Measurements from ENCODE around the gene ZMYND15. TPM values are rescaled to one million over a fixed set of nuclear protein-coding genes. Genes with fewer than 3 reads are reported as not detected.

The ZMYND15 gene
- total RNA-seq, 1 experiment from 2014 or later, result 2.8 TPM

DNA sequence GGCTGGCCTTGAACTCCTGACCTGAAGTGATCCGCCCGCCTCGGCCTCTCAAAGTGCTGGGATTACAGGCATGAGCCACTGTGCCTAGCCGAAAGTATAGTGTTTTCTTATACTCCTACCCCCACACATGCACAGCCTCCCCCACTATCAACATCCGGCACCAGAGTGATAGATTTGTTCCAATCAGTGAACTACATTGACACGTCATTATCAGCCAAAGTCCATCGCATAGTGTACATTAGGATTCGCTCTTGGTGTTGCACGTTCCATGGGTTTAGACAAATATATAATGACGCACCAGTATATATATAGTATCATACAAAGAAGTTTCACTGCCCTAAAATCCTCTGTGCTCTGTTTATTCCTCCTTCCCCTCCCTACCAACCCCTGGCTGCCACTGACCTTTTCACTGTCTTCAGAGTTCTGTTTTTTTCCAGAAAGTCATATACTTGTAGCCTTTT lies 20.2 kb downstream of the ZMYND15 start:
- no peaks in the 10 kb centered on the region for H4K20me1 ChIP-seq (ENCODE audit: insufficient read depth)
- CTCF ChIA-PET, result no interaction called here
- ATAC-seq, result no peak
- no peaks in the 10 kb centered on the region for H3K4me1 ChIP-seq (ENCODE audit: control insufficient read depth in 1 of 2, insufficient read depth in 2 of 2, low read length in 2 of 2)
- TF ChIP-seq, protein P1, sequence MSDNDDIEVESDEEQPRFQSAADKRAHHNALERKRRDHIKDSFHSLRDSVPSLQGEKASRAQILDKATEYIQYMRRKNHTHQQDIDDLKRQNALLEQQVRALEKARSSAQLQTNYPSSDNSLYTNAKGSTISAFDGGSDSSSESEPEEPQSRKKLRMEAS (IDR thresholded peaks at IDR 0.05), result no peak
- no peak for TF ChIP-seq ELF1 (IDR thresholded peaks at IDR 0.05; ENCODE audit: borderline replicate concordance, low read depth)
- TF ChIP-seq, protein P2, sequence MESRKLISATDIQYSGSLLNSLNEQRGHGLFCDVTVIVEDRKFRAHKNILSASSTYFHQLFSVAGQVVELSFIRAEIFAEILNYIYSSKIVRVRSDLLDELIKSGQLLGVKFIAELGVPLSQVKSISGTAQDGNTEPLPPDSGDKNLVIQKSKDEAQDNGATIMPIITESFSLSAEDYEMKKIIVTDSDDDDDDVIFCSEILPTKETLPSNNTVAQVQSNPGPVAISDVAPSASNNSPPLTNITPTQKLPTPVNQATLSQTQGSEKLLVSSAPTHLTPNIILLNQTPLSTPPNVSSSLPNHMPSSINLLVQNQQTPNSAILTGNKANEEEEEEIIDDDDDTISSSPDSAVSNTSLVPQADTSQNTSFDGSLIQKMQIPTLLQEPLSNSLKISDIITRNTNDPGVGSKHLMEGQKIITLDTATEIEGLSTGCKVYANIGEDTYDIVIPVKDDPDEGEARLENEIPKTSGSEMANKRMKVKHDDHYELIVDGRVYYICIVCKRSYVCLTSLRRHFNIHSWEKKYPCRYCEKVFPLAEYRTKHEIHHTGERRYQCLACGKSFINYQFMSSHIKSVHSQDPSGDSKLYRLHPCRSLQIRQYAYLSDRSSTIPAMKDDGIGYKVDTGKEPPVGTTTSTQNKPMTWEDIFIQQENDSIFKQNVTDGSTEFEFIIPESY (IDR thresholded peaks at IDR 0.05; ENCODE audit: extremely low read depth, insufficient replicate concordance, low read length), result no peak
- no peak for TF ChIP-seq SIN3A (IDR thresholded peaks at IDR 0.05; ENCODE audit: low read depth)
- TF ChIP-seq SP1 (IDR thresholded peaks at IDR 0.05; ENCODE audit: low read depth), result no peak
- no peak for TF ChIP-seq YY1 (IDR thresholded peaks at IDR 0.05; ENCODE audit: extremely low read depth, insufficient replicate concordance, low read depth, low read length)
- no peak for TF ChIP-seq EZH2 (IDR thresholded peaks at IDR 0.05)
- no peak for TF ChIP-seq POLR2A (IDR thresholded peaks at IDR 0.05; ENCODE audit: borderline replicate concordance, extremely low read depth, insufficient read depth, insufficient read length)
- TF ChIP-seq POLR2AphosphoS5 (IDR thresholded peaks at IDR 0.05; ENCODE audit: low read depth, low read length), result no peak
- TF ChIP-seq, protein P3, sequence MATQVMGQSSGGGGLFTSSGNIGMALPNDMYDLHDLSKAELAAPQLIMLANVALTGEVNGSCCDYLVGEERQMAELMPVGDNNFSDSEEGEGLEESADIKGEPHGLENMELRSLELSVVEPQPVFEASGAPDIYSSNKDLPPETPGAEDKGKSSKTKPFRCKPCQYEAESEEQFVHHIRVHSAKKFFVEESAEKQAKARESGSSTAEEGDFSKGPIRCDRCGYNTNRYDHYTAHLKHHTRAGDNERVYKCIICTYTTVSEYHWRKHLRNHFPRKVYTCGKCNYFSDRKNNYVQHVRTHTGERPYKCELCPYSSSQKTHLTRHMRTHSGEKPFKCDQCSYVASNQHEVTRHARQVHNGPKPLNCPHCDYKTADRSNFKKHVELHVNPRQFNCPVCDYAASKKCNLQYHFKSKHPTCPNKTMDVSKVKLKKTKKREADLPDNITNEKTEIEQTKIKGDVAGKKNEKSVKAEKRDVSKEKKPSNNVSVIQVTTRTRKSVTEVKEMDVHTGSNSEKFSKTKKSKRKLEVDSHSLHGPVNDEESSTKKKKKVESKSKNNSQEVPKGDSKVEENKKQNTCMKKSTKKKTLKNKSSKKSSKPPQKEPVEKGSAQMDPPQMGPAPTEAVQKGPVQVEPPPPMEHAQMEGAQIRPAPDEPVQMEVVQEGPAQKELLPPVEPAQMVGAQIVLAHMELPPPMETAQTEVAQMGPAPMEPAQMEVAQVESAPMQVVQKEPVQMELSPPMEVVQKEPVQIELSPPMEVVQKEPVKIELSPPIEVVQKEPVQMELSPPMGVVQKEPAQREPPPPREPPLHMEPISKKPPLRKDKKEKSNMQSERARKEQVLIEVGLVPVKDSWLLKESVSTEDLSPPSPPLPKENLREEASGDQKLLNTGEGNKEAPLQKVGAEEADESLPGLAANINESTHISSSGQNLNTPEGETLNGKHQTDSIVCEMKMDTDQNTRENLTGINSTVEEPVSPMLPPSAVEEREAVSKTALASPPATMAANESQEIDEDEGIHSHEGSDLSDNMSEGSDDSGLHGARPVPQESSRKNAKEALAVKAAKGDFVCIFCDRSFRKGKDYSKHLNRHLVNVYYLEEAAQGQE (IDR thresholded peaks at IDR 0.05; ENCODE audit: low read depth), result no peak
- no peak for TF ChIP-seq FOSL1 (IDR thresholded peaks at IDR 0.05; ENCODE audit: low read depth)
- no peaks in the 10 kb centered on the region for H3K36me3 ChIP-seq (ENCODE audit: control insufficient read depth in 1 of 2, insufficient read depth in 2 of 2, low read length in 2 of 2)
- H3K4me2 ChIP-seq (ENCODE audit: low read length), result no peak overlapping the region
- H3K9me2 ChIP-seq (ENCODE audit: insufficient read depth), result no peaks in the 10 kb centered on the region
- no peak overlapping the region for H3K27ac ChIP-seq (ENCODE audit: low read depth, low read length)
- no peaks in the 10 kb centered on the region for H3K9me3 ChIP-seq (ENCODE audit: control insufficient read depth in 1 of 2, insufficient read depth in 1 of 2, low read depth in 1 of 2, low read length in 2 of 2)
- no peaks in the 10 kb centered on the region for H3K27me3 ChIP-seq (ENCODE audit: insufficient read depth, low read length)
- no peak overlapping the region for H3K4me3 ChIP-seq (replicated peaks in 1 of 2; ENCODE audit: low read depth in 1 of 2, low read length in 2 of 2)
- RAD21 ChIA-PET (ENCODE audit: low non-redundant PET in 1 of 2, low total read pairs in 2 of 2, uncharacterized antibody in 2 of 2, unreplicated experiment in 2 of 2), result no interaction called here
- no TSS peak for BruUV-seq (replicated peaks)
- H2AFZ ChIP-seq (ENCODE audit: low read depth, low read length, poor library complexity, severe bottlenecking), result no peak overlapping the region
- H3K9ac ChIP-seq (ENCODE audit: low read length), result no peak overlapping the region
- POLR2A ChIA-PET, result no interaction called here
- no peak for DNase-seq (ENCODE audit: low read depth, low spot score)
- intact Hi-C loops (cut with micrococcal nuclease), result no loop called here
- H3K79me2 ChIP-seq (ENCODE audit: insufficient read depth, low read length), result no peaks in the 10 kb centered on the region
